ENCODE results near the gene PUSL1.

GRCh38 chr1:1324524-1325287 lies 16.3 kb downstream of the PUSL1 start, which contains the start of the genes CPTP and INTS11:
- TF ChIP-seq YY1 (IDR thresholded peaks at IDR 0.05; ENCODE audit: insufficient read depth, insufficient read length) = no peak
- TF ChIP-seq SUZ12 (IDR thresholded peaks at IDR 0.05; ENCODE audit: extremely low read depth, insufficient read depth, insufficient read length) = no peak
